Measurements from ENCODE around the gene KCNT1. TPM values are rescaled to one million over a fixed set of nuclear protein-coding genes. Genes with fewer than 3 reads are reported as not detected.
A peak's percentile ranks its signal among the peaks of the same experiment; 100 is the strongest.

The KCNT1 gene
- total RNA-seq, 1 experiment from 2014 or later: 0.17 TPM

- H2AFZ ChIP-seq (ENCODE audit: low read depth, low read length, poor library complexity, severe bottlenecking): no peak overlapping the region
- H3K79me2 ChIP-seq (ENCODE audit: insufficient read depth, low read length): no peaks in the 10 kb centered on the region
- H3K9me2 ChIP-seq (ENCODE audit: insufficient read depth): no peaks in the 10 kb centered on the region
- RAD21 ChIA-PET (ENCODE audit: low non-redundant PET in 1 of 2, low total read pairs in 2 of 2, uncharacterized antibody in 2 of 2, unreplicated experiment in 2 of 2): no interaction called here
- ATAC-seq: 0 out of 2 replicates have a peak, but pooled peaks have one; percentile 13
- no peaks in the 10 kb centered on the region for H3K27me3 ChIP-seq (ENCODE audit: insufficient read depth, low read length)
- H3K9ac ChIP-seq (ENCODE audit: low read length): no peak overlapping the region
- H3K4me1 ChIP-seq (ENCODE audit: control insufficient read depth in 1 of 2, insufficient read depth in 2 of 2, low read length in 2 of 2): no peaks in the 10 kb centered on the region; a peak in 1 of 4 replicates
- no peak for DNase-seq (ENCODE audit: low read depth, low spot score)
- no peak overlapping the region for H3K4me2 ChIP-seq (ENCODE audit: low read length)
- no peak overlapping the region for H3K27ac ChIP-seq (ENCODE audit: low read depth, low read length)
- no peaks in the 10 kb centered on the region for H4K20me1 ChIP-seq (ENCODE audit: insufficient read depth)
- intact Hi-C loops (cut with micrococcal nuclease): no loop called here
- H3K36me3 ChIP-seq (ENCODE audit: control insufficient read depth in 1 of 2, insufficient read depth in 2 of 2, low read length in 2 of 2): no peaks in the 10 kb centered on the region
- no peaks in the 10 kb centered on the region for H3K9me3 ChIP-seq (ENCODE audit: control insufficient read depth in 1 of 2, insufficient read depth in 1 of 2, low read depth in 1 of 2, low read length in 2 of 2)
- no TSS peak for BruUV-seq (replicated peaks)
- POLR2A ChIA-PET: no interaction called here
- CTCF ChIA-PET: no interaction called here
- TF ChIP-seq, protein P1, sequence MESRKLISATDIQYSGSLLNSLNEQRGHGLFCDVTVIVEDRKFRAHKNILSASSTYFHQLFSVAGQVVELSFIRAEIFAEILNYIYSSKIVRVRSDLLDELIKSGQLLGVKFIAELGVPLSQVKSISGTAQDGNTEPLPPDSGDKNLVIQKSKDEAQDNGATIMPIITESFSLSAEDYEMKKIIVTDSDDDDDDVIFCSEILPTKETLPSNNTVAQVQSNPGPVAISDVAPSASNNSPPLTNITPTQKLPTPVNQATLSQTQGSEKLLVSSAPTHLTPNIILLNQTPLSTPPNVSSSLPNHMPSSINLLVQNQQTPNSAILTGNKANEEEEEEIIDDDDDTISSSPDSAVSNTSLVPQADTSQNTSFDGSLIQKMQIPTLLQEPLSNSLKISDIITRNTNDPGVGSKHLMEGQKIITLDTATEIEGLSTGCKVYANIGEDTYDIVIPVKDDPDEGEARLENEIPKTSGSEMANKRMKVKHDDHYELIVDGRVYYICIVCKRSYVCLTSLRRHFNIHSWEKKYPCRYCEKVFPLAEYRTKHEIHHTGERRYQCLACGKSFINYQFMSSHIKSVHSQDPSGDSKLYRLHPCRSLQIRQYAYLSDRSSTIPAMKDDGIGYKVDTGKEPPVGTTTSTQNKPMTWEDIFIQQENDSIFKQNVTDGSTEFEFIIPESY (IDR thresholded peaks at IDR 0.05; ENCODE audit: extremely low read depth, insufficient replicate concordance, low read length): no peak
- TF ChIP-seq ZFX (IDR thresholded peaks at IDR 0.05): no peak
- TF ChIP-seq JUND (IDR thresholded peaks at IDR 0.05): no peak
- TF ChIP-seq SP1 (IDR thresholded peaks at IDR 0.05; ENCODE audit: low read depth): no peak
- no peak for TF ChIP-seq ELF1 (IDR thresholded peaks at IDR 0.05; ENCODE audit: borderline replicate concordance, low read depth)
- no peak for TF ChIP-seq REST (IDR thresholded peaks at IDR 0.05; ENCODE audit: low read depth)
- TF ChIP-seq YY1 (IDR thresholded peaks at IDR 0.05; ENCODE audit: extremely low read depth, insufficient replicate concordance, low read depth, low read length): no peak
- no peak for TF ChIP-seq ZNF274 (IDR thresholded peaks at IDR 0.05; ENCODE audit: low read depth, low read length)
- no peak for TF ChIP-seq POLR2AphosphoS5 (IDR thresholded peaks at IDR 0.05; ENCODE audit: low read depth, low read length)
- TF ChIP-seq POLR2A (IDR thresholded peaks at IDR 0.05; ENCODE audit: borderline replicate concordance, extremely low read depth, insufficient read depth, insufficient read length): no peak
- no peak for TF ChIP-seq ATF3 (IDR thresholded peaks at IDR 0.05)
- TF ChIP-seq, protein P2, sequence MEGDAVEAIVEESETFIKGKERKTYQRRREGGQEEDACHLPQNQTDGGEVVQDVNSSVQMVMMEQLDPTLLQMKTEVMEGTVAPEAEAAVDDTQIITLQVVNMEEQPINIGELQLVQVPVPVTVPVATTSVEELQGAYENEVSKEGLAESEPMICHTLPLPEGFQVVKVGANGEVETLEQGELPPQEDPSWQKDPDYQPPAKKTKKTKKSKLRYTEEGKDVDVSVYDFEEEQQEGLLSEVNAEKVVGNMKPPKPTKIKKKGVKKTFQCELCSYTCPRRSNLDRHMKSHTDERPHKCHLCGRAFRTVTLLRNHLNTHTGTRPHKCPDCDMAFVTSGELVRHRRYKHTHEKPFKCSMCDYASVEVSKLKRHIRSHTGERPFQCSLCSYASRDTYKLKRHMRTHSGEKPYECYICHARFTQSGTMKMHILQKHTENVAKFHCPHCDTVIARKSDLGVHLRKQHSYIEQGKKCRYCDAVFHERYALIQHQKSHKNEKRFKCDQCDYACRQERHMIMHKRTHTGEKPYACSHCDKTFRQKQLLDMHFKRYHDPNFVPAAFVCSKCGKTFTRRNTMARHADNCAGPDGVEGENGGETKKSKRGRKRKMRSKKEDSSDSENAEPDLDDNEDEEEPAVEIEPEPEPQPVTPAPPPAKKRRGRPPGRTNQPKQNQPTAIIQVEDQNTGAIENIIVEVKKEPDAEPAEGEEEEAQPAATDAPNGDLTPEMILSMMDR (IDR thresholded peaks at IDR 0.05 in 2 of 3, conservative IDR thresholded peaks at IDR 0.05 in 1 of 3; ENCODE audit: borderline replicate concordance in 1 of 3, insufficient read depth in 1 of 3, low read depth in 2 of 3, low read length in 2 of 3): no peak
- TF ChIP-seq CBX3 (IDR thresholded peaks at IDR 0.05; ENCODE audit: low read depth): no peak
- TF ChIP-seq FOSL1 (IDR thresholded peaks at IDR 0.05; ENCODE audit: low read depth): no peak
- no peak for TF ChIP-seq TCF7L2 (IDR thresholded peaks at IDR 0.05; ENCODE audit: borderline replicate concordance, extremely low read depth, insufficient read depth, insufficient read length)
- no peak overlapping the region for H3K4me3 ChIP-seq (replicated peaks in 1 of 2; ENCODE audit: low read depth in 1 of 2, low read length in 2 of 2)
These were observed 36.0 kb downstream of the KCNT1 start for GRCh38 chr9:135737840-135738521.

All from HCT116 (cell line).